Measurements from ENCODE around the gene RABGAP1.

DNA sequence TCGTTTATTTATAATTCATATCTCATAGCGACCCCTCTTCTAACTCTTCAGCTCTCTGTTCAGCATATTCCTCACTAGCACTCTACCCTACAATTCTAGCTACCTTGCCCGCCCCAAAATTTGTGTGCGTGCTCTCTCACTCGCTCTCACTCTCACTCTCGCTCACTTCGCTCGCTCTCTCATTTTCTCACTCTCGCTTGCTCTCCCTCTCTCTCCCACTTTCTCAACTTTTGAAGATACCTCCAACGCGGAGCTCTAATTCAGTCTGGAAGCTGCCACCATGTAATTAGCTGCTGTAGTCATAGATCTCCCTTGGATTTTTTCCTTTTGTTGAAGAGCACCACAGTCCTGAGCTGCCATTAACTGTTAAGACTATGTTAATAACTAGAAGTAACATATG is 123.1 kb downstream of the RABGAP1 start:
- no peak for TF ChIP-seq POLR2AphosphoS5 (IDR thresholded peaks at IDR 0.05)
- TF ChIP-seq, protein P1, sequence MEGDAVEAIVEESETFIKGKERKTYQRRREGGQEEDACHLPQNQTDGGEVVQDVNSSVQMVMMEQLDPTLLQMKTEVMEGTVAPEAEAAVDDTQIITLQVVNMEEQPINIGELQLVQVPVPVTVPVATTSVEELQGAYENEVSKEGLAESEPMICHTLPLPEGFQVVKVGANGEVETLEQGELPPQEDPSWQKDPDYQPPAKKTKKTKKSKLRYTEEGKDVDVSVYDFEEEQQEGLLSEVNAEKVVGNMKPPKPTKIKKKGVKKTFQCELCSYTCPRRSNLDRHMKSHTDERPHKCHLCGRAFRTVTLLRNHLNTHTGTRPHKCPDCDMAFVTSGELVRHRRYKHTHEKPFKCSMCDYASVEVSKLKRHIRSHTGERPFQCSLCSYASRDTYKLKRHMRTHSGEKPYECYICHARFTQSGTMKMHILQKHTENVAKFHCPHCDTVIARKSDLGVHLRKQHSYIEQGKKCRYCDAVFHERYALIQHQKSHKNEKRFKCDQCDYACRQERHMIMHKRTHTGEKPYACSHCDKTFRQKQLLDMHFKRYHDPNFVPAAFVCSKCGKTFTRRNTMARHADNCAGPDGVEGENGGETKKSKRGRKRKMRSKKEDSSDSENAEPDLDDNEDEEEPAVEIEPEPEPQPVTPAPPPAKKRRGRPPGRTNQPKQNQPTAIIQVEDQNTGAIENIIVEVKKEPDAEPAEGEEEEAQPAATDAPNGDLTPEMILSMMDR (IDR thresholded peaks at IDR 0.05) = no peak
- no peak for TF ChIP-seq EP300 (IDR thresholded peaks at IDR 0.05)
- TF ChIP-seq POLR2A (IDR thresholded peaks at IDR 0.05; ENCODE audit: low read depth) = no peak

Measured in esophagus muscularis mucosa (tissue), 4 donors.